NCI-H2171 (cell line): ENCODE data around the gene MAP3K2.

ENCODE experiments used
- DNase-seq: peaks from one replicate; lab custom pipeline; 2025; lab: John Stamatoyannopoulos, UW

The MAP3K2 gene

DNA sequence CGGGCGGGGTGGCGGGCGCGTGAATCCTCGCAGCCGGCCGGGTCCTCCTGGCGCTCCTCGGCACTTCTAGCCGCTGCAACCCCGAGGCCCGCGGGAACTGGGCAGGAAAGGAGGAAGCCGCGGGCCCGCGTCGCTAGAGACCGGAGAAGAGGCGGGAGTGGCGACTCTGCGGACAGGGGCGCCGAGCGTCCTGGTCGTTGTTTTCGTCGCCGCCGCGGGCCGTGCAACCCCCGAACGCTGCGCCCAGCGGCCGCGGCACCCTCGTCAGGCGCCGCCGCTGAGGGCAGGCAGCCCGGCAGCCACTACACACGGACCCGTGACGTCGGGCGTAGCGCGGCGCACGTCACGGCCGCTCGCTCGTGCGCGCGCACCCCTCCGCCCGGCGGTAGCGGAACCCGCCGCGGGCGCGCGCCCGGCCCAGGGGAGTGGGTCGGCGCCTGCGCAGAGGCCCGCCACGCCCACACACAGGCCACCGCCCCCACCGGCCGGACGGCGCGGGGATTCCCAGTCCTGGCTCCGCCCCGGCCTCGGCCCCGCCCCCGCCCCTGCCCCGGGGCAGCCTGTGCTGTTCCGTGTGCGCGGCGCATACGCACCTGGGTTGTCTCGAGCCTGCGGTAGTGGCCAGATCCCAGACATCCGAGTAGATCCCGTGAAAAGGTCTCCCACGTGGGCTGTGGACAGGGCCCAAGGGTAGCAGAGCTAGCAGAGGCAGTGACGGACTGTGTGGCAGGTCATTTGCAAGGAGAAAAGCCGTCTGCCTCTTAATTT lies at the start of gene MAP3K2:
Gene MAP3K2 (minus strand): TSS at position 321 of the 768 bp plus-strand sequence. CDS start 44,846 bp downstream, outside the sequence.
- DNase-seq: peak; percentile 89

- DNase-seq: no peak
Measured at GRCh38 chr2:127437056-127437455, 49.3 kb upstream of the MAP3K2 start.

GRCh38 chr2:127434515-127434914 lies 46.7 kb upstream of the MAP3K2 start:
- no peak for DNase-seq

GRCh38 chr2:127431408-127432023 lies 43.7 kb upstream of the MAP3K2 start:
- no peak for DNase-seq

- DNase-seq: no peak
Measured at GRCh38 chr2:127429844-127430425, 42.2 kb upstream of the MAP3K2 start.

DNA sequence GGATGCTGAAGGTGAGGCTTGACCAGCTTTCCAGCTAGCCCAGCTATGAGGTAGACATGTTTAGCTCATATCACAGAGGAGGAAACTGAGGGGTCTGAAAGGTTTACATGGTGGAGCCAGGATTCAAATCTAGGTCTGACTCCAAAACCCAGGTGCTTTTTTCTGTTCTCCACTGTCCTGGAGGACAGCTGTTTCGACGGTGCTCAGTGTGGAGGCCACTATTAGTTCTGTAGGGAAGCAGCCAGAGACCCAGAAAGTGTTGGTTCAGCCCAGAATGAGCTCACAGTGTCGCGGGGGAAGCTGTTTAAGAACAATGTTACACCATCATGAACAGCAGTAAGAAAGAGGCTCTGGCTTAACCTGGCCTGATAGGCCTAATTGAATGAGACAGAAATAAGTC lies 41.5 kb upstream of the MAP3K2 start:
- no peak for DNase-seq

- DNase-seq: no peak
Measured at GRCh38 chr2:127428815-127429109, 41.0 kb upstream of the MAP3K2 start.

- DNase-seq: no peak
Measured at GRCh38 chr2:127428057-127428814, 40.5 kb upstream of the MAP3K2 start.

GRCh38 chr2:127427376-127428056 lies 39.7 kb upstream of the MAP3K2 start:
- DNase-seq: no peak

- no peak for DNase-seq
Measured at GRCh38 chr2:127426501-127427354, 39.0 kb upstream of the MAP3K2 start.

- no peak for DNase-seq
Measured at GRCh38 chr2:127425540-127426490, 38.0 kb upstream of the MAP3K2 start.

DNA sequence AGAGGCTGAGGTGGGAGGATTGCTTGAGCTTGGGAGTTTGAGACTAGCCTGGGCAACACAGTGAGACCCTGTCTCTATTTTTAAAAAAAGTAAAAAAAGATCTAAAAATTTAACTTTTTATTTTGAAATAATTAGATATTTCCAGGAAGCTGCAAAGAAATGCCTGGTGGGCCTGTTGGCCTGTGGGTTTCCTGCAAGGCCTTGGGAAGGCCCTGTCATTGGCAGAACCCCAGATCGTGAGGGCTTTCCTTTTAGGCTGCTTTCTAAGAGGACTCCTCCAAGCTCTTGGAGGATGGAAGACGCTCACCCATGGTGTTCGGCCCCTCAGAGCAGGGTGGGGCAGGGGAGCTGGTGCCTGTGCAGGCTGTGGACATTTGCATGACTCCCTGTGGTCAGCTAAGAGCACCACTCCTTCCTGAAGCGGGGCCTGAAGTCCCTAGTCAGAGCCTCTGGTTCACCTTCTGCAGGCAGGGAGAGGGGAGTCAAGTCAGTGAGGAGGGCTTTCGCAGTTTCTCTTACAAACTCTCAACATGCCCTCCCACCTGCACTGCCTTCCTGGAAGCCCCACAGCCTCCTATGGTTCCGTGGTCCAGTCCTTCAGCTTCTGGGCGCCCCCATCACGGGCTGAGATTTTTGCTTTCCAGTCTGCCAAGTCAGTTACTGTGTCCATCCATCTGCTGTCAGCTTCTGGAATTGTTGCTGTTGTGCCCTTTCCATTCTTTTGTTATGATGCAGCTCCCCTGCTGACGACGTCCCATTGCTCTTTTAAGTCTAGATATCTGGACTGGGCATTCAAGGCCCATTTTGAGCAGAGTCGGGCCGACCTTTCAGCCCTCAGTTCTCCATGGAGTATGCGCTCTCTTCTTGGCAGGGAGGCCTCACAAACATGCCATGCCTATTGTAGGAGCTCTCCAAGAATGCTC lies 37.1 kb upstream of the MAP3K2 start:
- no peak for DNase-seq

GRCh38 chr2:127423880-127424279 lies 36.1 kb upstream of the MAP3K2 start:
- DNase-seq: no peak

DNA sequence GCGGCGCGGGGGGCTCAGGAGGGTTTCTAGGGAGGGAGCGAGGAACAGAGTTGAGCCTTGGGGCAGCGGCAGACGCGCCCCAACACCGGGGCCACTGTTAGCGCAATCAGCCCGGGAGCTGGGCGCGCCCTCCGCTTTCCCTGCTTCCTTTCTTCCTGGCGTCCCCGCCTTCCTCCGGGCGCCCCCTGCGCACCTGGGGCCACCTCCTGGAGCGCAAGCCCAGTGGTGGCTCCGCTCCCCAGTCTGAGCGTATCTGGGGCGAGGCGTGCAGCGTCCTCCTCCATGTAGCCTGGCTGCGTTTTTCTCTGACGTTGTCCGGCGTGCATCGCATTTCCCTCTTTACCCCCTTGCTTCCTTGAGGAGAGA lies 35.7 kb upstream of the MAP3K2 start:
- peak; percentile 59 for DNase-seq

- DNase-seq: peak; percentile 64
Measured at GRCh38 chr2:127422559-127423477, 35.0 kb upstream of the MAP3K2 start.

DNA sequence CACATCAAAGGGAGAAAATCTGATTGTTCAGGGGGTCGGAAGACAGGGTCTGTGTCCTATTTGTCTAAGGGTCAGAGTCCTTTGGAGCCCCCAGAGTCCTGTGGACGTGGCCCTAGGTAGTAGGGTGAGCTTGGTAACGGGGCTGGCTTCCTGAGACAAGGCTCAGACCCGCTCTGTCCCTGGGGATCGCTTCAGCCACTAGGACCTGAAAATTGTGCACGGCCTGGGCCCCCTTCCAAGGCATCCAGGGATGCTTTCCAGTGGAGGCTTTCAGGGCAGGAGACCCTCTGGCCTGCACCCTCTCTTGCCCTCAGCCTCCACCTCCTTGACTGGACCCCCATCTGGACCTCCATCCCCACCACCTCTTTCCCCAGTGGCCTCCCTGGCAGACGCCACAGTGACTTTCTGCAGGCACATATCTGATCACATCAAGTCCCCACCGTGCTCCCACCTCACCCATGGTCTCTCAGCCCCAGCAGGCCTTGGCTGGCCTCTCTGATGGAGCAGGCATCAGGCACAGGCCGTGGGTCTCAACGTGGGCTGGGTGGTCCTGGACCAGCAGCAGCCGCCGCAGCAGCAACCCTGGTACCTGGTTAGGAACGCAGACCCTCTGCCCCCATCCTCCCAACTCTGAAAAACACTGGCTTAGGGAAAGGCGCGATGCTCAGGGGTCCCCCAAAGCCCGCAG lies 34.2 kb upstream of the MAP3K2 start:
- no peak for DNase-seq

GRCh38 chr2:127421116-127421800 lies 33.5 kb upstream of the MAP3K2 start:
- DNase-seq: no peak
